SK-N-SH treated with all-trans-retinoic acid at 6 μM for 48 hours (cell line): Measurements from ENCODE around the gene MLX.

Experiments
- ATAC-seq: fragments of 200-7000 bp; cut with Tn5 transposase; 3 replicates; pipeline ENCODE4 v1.9.1; 2020; ENCODE audit warnings: mild to moderate bottlenecking, moderate library complexity
- ARNTL ChIP-seq: fragments of 450-650 bp; formaldehyde crosslinking; IDR thresholded peaks from 2 replicates; pipeline ENCODE4 v1.5.0; 2020; ENCODE audit warnings: low read depth, mild to moderate bottlenecking, moderate library complexity, borderline replicate concordance
- BACH2 ChIP-seq: fragments of 250-450 bp; sonication (Bioruptor Pico); IDR thresholded peaks from 2 replicates; pipeline ENCODE4 v1.9.0; 2021; ENCODE audit warnings: mild to moderate bottlenecking, borderline replicate concordance
- CSDC2 ChIP-seq: fragments of 250-450 bp; sonication (Bioruptor Pico); IDR thresholded peaks from 2 replicates; pipeline ENCODE4 v1.5.0; 2020; ENCODE audit warnings: mild to moderate bottlenecking, moderate library complexity
- ESRRG ChIP-seq: fragments of 250-450 bp; sonication (Bioruptor Pico); IDR thresholded peaks from 2 replicates; pipeline ENCODE4 v1.6.1; 2021; ENCODE audit warnings: mild to moderate bottlenecking
- ISL1 ChIP-seq: fragments of 250-450 bp; sonication (Bioruptor Pico); IDR thresholded peaks from 2 replicates; pipeline ENCODE4 v2.1.2; 2022; ENCODE audit warnings: mild to moderate bottlenecking, moderate library complexity
- OSR1 ChIP-seq: fragments of 250-450 bp; sonication (Bioruptor Pico); IDR thresholded peaks from 2 replicates; pipeline ENCODE4 v1.8.0; 2022; ENCODE audit warnings: moderate library complexity, mild to moderate bottlenecking, inconsistent platforms
- PATZ1 ChIP-seq: fragments of 250-450 bp; sonication (Bioruptor Pico); IDR thresholded peaks from 2 replicates; pipeline ENCODE4 v1.8.0; 2020; ENCODE audit warnings: mild to moderate bottlenecking, moderate library complexity, borderline replicate concordance
- PPARA ChIP-seq: fragments of 250-450 bp; sonication (Bioruptor Pico); IDR thresholded peaks from 2 replicates; pipeline ENCODE4 v1.5.0; 2020; ENCODE audit warnings: mild to moderate bottlenecking, borderline replicate concordance
- RARB ChIP-seq: fragments of 250-450 bp; sonication (Bioruptor Pico); IDR thresholded peaks from 2 replicates; pipeline ENCODE4 v1.8.0; 2021; ENCODE audit warnings: mild to moderate bottlenecking, moderate library complexity
- TOX ChIP-seq: fragments of 250-450 bp; sonication (Bioruptor Pico); IDR thresholded peaks from 2 replicates; pipeline ENCODE4 v1.8.0; 2021; ENCODE audit warnings: mild to moderate bottlenecking, moderate library complexity, borderline replicate concordance
- ZFP3 ChIP-seq: fragments of 250-450 bp; sonication (Bioruptor Pico); IDR thresholded peaks from 2 replicates; pipeline ENCODE4 v1.5.0; 2020; ENCODE audit warnings: mild to moderate bottlenecking, moderate library complexity
- ZNF565 ChIP-seq: fragments of 450-650 bp; formaldehyde crosslinking; conservative IDR thresholded peaks from 2 replicates; pipeline ENCODE4 v1.5.0; 2020; ENCODE audit warnings: low read depth, mild to moderate bottlenecking, moderate library complexity
- ZNF70 ChIP-seq: fragments of 450-650 bp; formaldehyde crosslinking; IDR thresholded peaks from 2 replicates; pipeline ENCODE4 v1.5.0; 2020; ENCODE audit warnings: mild to moderate bottlenecking, moderate library complexity
- ZNF8 ChIP-seq: fragments of 450-650 bp; formaldehyde crosslinking; IDR thresholded peaks from 2 replicates; pipeline ENCODE4 v1.5.0; 2020; ENCODE audit warnings: mild to moderate bottlenecking, moderate library complexity
- TF ChIP-seq, protein P1 (sequence below): fragments of 250-450 bp; sonication (Bioruptor Pico); IDR thresholded peaks from 2 replicates; pipeline ENCODE4 v1.5.1; 2021; ENCODE audit warnings: mild to moderate bottlenecking, moderate library complexity
- TF ChIP-seq, protein P2 (sequence below): fragments of 250-450 bp; sonication (Bioruptor Pico); IDR thresholded peaks from 2 replicates; pipeline ENCODE4 v1.8.0; 2021; ENCODE audit warnings: low read depth, mild to moderate bottlenecking, moderate library complexity, borderline replicate concordance
- TF ChIP-seq, protein P3 (sequence below): fragments of 250-450 bp; sonication (Bioruptor Pico); IDR thresholded peaks from 2 replicates; pipeline ENCODE4 v1.5.0; 2020; ENCODE audit warnings: mild to moderate bottlenecking, moderate library complexity

The MLX gene

DNA sequence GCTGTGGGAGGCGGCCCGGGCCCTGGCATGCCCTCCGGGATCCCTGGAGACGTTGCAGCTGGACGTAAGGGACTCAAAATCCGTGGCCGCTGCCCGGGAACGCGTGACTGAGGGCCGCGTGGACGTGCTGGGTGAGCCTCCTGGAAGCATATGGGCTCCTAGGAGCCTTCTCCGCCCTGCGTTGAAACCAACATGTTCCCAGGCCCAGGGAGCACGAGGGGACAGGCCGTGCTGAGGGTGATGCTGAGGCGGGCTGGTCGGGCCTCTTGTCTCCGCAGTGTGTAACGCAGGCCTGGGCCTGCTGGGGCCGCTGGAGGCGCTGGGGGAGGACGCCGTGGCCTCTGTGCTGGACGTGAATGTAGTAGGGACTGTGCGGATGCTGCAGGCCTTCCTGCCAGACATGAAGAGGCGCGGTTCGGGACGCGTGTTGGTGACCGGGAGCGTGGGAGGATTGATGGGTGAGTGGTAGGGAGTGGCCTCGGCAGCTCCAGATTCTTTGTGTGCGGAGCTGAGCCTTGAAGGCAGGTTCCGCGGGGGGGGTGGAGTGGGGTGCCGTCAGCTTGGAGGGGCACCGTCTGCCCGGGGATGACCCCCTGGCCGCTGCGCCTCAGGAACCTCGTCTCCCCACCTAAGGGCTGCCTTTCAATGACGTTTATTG is 13.6 kb upstream of the MLX start:
- ATAC-seq, result peak; percentile 42
- no peak for TF ChIP-seq ZNF8

GRCh38 chr17:42553866-42554249 is 13.0 kb upstream of the MLX start:
- ATAC-seq, result peak; percentile 36
- no peak for TF ChIP-seq PPARA (CRISPR knock-in tag)
- TF ChIP-seq, protein P1, sequence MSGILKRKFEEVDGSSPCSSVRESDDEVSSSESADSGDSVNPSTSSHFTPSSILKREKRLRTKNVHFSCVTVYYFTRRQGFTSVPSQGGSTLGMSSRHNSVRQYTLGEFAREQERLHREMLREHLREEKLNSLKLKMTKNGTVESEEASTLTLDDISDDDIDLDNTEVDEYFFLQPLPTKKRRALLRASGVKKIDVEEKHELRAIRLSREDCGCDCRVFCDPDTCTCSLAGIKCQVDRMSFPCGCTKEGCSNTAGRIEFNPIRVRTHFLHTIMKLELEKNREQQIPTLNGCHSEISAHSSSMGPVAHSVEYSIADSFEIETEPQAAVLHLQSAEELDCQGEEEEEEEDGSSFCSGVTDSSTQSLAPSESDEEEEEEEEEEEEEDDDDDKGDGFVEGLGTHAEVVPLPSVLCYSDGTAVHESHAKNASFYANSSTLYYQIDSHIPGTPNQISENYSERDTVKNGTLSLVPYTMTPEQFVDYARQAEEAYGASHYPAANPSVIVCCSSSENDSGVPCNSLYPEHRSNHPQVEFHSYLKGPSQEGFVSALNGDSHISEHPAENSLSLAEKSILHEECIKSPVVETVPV, result 0 out of 2 replicates have a peak, but pooled peaks have one; percentile 16
- TF ChIP-seq, all 23 proteins: peak for 1

GRCh38 chr17:42554250-42555121 is 12.4 kb upstream of the MLX start:
- TF ChIP-seq ESRRG (CRISPR knock-in tag) (no peak), TOX (no peak), ZFP3 (no peak), ARNTL (CRISPR knock-in tag) (no peak), ZNF70 (CRISPR knock-in tag) (no peak), RARB (CRISPR knock-in tag) (no peak), BACH2 (no peak)
- TF ChIP-seq, protein P2, sequence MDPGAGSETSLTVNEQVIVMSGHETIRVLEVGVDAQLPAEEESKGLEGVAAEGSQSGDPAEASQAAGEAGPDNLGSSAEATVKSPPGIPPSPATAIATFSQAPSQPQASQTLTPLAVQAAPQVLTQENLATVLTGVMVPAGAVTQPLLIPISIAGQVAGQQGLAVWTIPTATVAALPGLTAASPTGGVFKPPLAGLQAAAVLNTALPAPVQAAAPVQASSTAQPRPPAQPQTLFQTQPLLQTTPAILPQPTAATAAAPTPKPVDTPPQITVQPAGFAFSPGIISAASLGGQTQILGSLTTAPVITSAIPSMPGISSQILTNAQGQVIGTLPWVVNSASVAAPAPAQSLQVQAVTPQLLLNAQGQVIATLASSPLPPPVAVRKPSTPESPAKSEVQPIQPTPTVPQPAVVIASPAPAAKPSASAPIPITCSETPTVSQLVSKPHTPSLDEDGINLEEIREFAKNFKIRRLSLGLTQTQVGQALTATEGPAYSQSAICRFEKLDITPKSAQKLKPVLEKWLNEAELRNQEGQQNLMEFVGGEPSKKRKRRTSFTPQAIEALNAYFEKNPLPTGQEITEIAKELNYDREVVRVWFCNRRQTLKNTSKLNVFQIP (CRISPR knock-in tag), result no peak
- peak; percentile 88 for ATAC-seq

DNA sequence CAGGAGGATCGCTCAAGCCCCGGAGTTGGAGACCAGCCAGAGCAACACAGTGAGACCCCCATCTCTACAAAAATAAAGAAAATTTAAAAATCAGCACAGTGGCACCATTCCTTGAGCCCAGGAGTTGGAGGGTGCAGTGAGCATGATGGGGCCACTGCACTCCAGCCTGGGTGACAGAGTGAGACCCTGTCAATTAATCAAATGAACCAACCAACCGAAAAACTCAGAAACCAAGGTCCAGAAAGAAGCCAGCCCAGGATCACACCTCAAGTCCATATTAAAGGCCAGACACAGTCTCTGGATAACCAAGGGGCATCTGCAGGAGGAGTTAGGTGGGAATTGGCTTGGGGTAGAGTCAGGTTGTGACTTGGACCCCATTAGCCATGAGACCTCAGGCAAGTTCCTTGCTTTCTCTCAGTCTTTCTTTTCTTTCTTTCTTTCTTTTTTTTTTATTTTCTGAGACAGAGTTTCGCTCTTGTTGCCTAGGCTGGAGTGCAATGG is 11.7 kb upstream of the MLX start:
- ATAC-seq, result peak; percentile 3; the same call in 2 of the 3 replicates
- TF ChIP-seq, protein P2 (CRISPR knock-in tag), result no peak
- TF ChIP-seq BACH2, result no peak
- no peak for TF ChIP-seq PPARA (CRISPR knock-in tag)
- no peak for TF ChIP-seq ZNF565
- TF ChIP-seq PATZ1 (CRISPR knock-in tag), result no peak
- TF ChIP-seq RARB (CRISPR knock-in tag), result no peak
- no peak for TF ChIP-seq ISL1 (CRISPR knock-in tag)
- no peak for TF ChIP-seq ZNF8
- TF ChIP-seq OSR1, result no peak
- TF ChIP-seq ZFP3, result no peak
- TF ChIP-seq CSDC2 (CRISPR knock-in tag), result no peak
- TF ChIP-seq, protein P3, sequence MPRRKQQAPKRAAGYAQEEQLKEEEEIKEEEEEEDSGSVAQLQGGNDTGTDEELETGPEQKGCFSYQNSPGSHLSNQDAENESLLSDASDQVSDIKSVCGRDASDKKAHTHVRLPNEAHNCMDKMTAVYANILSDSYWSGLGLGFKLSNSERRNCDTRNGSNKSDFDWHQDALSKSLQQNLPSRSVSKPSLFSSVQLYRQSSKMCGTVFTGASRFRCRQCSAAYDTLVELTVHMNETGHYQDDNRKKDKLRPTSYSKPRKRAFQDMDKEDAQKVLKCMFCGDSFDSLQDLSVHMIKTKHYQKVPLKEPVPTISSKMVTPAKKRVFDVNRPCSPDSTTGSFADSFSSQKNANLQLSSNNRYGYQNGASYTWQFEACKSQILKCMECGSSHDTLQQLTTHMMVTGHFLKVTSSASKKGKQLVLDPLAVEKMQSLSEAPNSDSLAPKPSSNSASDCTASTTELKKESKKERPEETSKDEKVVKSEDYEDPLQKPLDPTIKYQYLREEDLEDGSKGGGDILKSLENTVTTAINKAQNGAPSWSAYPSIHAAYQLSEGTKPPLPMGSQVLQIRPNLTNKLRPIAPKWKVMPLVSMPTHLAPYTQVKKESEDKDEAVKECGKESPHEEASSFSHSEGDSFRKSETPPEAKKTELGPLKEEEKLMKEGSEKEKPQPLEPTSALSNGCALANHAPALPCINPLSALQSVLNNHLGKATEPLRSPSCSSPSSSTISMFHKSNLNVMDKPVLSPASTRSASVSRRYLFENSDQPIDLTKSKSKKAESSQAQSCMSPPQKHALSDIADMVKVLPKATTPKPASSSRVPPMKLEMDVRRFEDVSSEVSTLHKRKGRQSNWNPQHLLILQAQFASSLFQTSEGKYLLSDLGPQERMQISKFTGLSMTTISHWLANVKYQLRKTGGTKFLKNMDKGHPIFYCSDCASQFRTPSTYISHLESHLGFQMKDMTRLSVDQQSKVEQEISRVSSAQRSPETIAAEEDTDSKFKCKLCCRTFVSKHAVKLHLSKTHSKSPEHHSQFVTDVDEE, result no peak

- ATAC-seq, result peak; percentile 55
Observed at GRCh38 chr17:42555961-42556617, 10.8 kb upstream of the MLX start.
